HPDE6-E6E7 (cell line): Measurements from ENCODE around the gene AP2S1.
"Not testable (repeated sequence)": the region's sequence is repeated elsewhere in the genome, so short reads cannot be mapped to it uniquely, and the experiment has no call there.

Source experiments
- DNase-seq: peaks from one replicate; pipeline ENCODE4 v3.0.0; 2011; ENCODE audit warnings: missing footprints; ENCODE audit errors: extremely low spot score

Gene AP2S1

GRCh38 chr19:46850228-46851203 is at the start of gene AP2S1:
Gene AP2S1 (minus strand): TSS chr19:46850846. CDS start chr19:46850766, 80 bp downstream.
- peak; percentile 93 for DNase-seq

GRCh38 chr19:46900341-46900740 is 49.7 kb upstream of the AP2S1 start:
- DNase-seq, result no peak

GRCh38 chr19:46898731-46899130 is 48.1 kb upstream of the AP2S1 start:
- DNase-seq, result peak; percentile 44

GRCh38 chr19:46896076-46896794 is 45.6 kb upstream of the AP2S1 start:
- DNase-seq, result no peak

GRCh38 chr19:46892252-46893179 is 41.9 kb upstream of the AP2S1 start:
- no peak for DNase-seq

- DNase-seq, result no peak
Observed at GRCh38 chr19:46890423-46891170, 40.0 kb upstream of the AP2S1 start.

GRCh38 chr19:46887240-46887782 is 36.7 kb upstream of the AP2S1 start:
- no peak for DNase-seq

- DNase-seq, result no peak
Observed at GRCh38 chr19:46886546-46887239, 36.0 kb upstream of the AP2S1 start.

- no peak for DNase-seq
Observed at GRCh38 chr19:46885411-46885810, 34.8 kb upstream of the AP2S1 start.

- DNase-seq, result not testable (repeated sequence)
Observed at GRCh38 chr19:46882751-46883150, 32.1 kb upstream of the AP2S1 start.

GRCh38 chr19:46882034-46882433 is 31.4 kb upstream of the AP2S1 start:
- no peak for DNase-seq

GRCh38 chr19:46881092-46881491 is 30.4 kb upstream of the AP2S1 start:
- no peak for DNase-seq

GRCh38 chr19:46880431-46880830 is 29.8 kb upstream of the AP2S1 start:
- no peak for DNase-seq

GRCh38 chr19:46878613-46879375 is 28.1 kb upstream of the AP2S1 start:
- no peak for DNase-seq

GRCh38 chr19:46875657-46876056 is 25.0 kb upstream of the AP2S1 start:
- DNase-seq, result no peak

GRCh38 chr19:46875234-46875633 is 24.6 kb upstream of the AP2S1 start:
- DNase-seq, result no peak

- no peak for DNase-seq
Observed at GRCh38 chr19:46872967-46873366, 22.3 kb upstream of the AP2S1 start.

GRCh38 chr19:46871173-46871572 is 20.5 kb upstream of the AP2S1 start:
- DNase-seq, result not testable (repeated sequence)
